ENCODE data around the gene PPP2R2C.

- no peak for TF ChIP-seq ZBTB49 (tag by site-specific recombination; IDR thresholded peaks at IDR 0.05; ENCODE audit: low read depth)
- no peak for TF ChIP-seq GFI1B (tag by site-specific recombination; IDR thresholded peaks at IDR 0.05)
- no peak for TF ChIP-seq ZNF184 (tag by site-specific recombination; IDR thresholded peaks at IDR 0.05)
- no peak for TF ChIP-seq ZNF23 (tag by site-specific recombination; IDR thresholded peaks at IDR 0.05; ENCODE audit: borderline replicate concordance)
- no peak for TF ChIP-seq ZXDB (tag by site-specific recombination; IDR thresholded peaks at IDR 0.05)
- TF ChIP-seq CTCF (tag by site-specific recombination; IDR thresholded peaks at IDR 0.05), result no peak
- TF ChIP-seq ZNF266 (tag by site-specific recombination; IDR thresholded peaks at IDR 0.05; ENCODE audit: low read depth), result no peak
Measured at GRCh38 chr4:6373541-6374410, 98.6 kb downstream of the PPP2R2C start.
